HepG2 (cell line): ENCODE measurements around the gene RBPJ. TPM values are rescaled to one million over a fixed set of nuclear protein-coding genes. Genes with fewer than 3 reads are reported as not detected.

Source experiments
- MTA3 ChIP-seq: sonication (generic); formaldehyde crosslinking; IDR thresholded peaks from 2 replicates; pipeline ENCODE4 v1.4.0; 2020; ENCODE audit warnings: missing genetic modification reagents
- NFAT5 ChIP-seq: sonication (generic); formaldehyde crosslinking; IDR thresholded peaks from 2 replicates; pipeline ENCODE4 v1.4.0; 2020; ENCODE audit warnings: missing genetic modification reagents
- POGZ ChIP-seq: sonication (generic); formaldehyde crosslinking; IDR thresholded peaks from 2 replicates; pipeline ENCODE4 v1.4.0; 2020; ENCODE audit warnings: mild to moderate bottlenecking, missing genetic modification reagents
- TCF12 ChIP-seq, 2 experiments: fragments of 450-650 bp in 1 of 2; sonication (generic) in 1 of 2; formaldehyde crosslinking in 1 of 2; IDR thresholded peaks; 2 replicates each; pipeline versions ENCODE4 v1.6.1 to v1.8.0; 2017 to 2022; ENCODE audit warnings: antibody characterized with exemption in 1 of 2, mild to moderate bottlenecking in 1 of 2, missing genetic modification reagents in 1 of 2, moderate library complexity in 1 of 2
- UBTF ChIP-seq: sonication (generic); formaldehyde crosslinking; IDR thresholded peaks from 2 replicates; pipeline ENCODE4 v1.4.0; 2020; ENCODE audit warnings: mild to moderate bottlenecking, missing genetic modification reagents
- ZBTB7A ChIP-seq: sonication (generic); formaldehyde crosslinking; IDR thresholded peaks from 2 replicates; pipeline ENCODE4 v1.8.0; 2022; ENCODE audit warnings: mild to moderate bottlenecking, missing genetic modification reagents
- ZNF34 ChIP-seq: sonication (generic); formaldehyde crosslinking; IDR thresholded peaks from 2 replicates; pipeline ENCODE4 v1.4.0; 2020; ENCODE audit warnings: mild to moderate bottlenecking, missing genetic modification reagents, borderline replicate concordance
- ZNF776 ChIP-seq: sonication (generic); formaldehyde crosslinking; IDR thresholded peaks from 2 replicates; pipeline ENCODE4 v1.4.0; 2020; ENCODE audit warnings: mild to moderate bottlenecking, missing genetic modification reagents
- polyA plus RNA-seq, 8 experiments: library from polyadenylated mRNA; depleted of rRNA in 3 of 8; stranded (reverse) in 7 of 8; unstranded in 1 of 8; fragments of >200 nt; fragmentation: Illumina TruSeq in 4 of 8; extraction: Trizol in 4 of 8; gene quantifications; 2 replicates each; pipeline versions ENCODE4 v1.2.1 to v1.2.3, GENCODE V29; 2011 to 2016; ENCODE audit warnings: low read depth in 4 of 8, missing spikeins in 1 of 8, mixed read lengths in 1 of 8; ENCODE audit not compliant: insufficient read depth in 1 of 8
- total RNA-seq, 5 experiments: library from RNA; depleted of rRNA; stranded (reverse); fragments of >200 nt; fragmentation: Illumina TruSeq; extraction: Trizol; gene quantifications; 2 replicates each; pipeline ENCODE4 v1.2.3, GENCODE V29; 2016; ENCODE audit warnings: low read depth in 1 of 5

RBPJ gene
- total and polyA plus RNA-seq, 2 of the 13 experiments (the other 11 are each of a cell fraction or from before 2014, with no cell fraction given): 25.9 to 33.2 TPM

- TF ChIP-seq NFAT5 (CRISPR knock-in tag) (no peak), UBTF (no peak), MTA3 (CRISPR knock-in tag) (no peak), POGZ (CRISPR knock-in tag) (no peak), ZNF776 (CRISPR knock-in tag) (no peak), TCF12 (IDR thresholded peaks at IDR 0.05) (no peak), TCF12 (CRISPR knock-in tag; IDR thresholded peaks at IDR 0.05) (no peak), ZNF34 (no peak), ZBTB7A (CRISPR knock-in tag) (no peak)
These were observed 142.1 kb downstream of the RBPJ start (continued) for GRCh38 chr4:26462874-26463273.
